Measurements from ENCODE around the gene FAM163B. TPM values are rescaled to one million over a fixed set of nuclear protein-coding genes. Genes with fewer than 3 reads are reported as not detected.
A peak's percentile ranks its signal among the peaks of the same experiment; 100 is the strongest.

Gene FAM163B
- total RNA-seq, 1 experiment from 2014 or later: 2.0 TPM

GRCh38 chr9:133633681-133634080 is 24.5 kb upstream of the FAM163B start:
- CTCF ChIA-PET: interaction anchor here (0.7 to 1.3 kb wide), 7 partner anchors 15 to 109 kb away, joined by 3 to 4 read pairs (median 3); partner anchors contain the start of gene FAM163B
- no peak for ATAC-seq

GRCh38 chr9:133632806-133633680 is 23.9 kb upstream of the FAM163B start:
- H3K4me1 Mint-ChIP-seq: peaks cover 31% of the 10 kb centered on the region
- no peaks in the 10 kb centered on the region for H3K27me3 Mint-ChIP-seq (ENCODE audit: low read depth)
- TF ChIP-seq PREB (CRISPR knock-in tag; IDR thresholded peaks at IDR 0.05; ENCODE audit: borderline replicate concordance) (no peak), ZNF423 (CRISPR knock-in tag; IDR thresholded peaks at IDR 0.05) (peak; percentile 78)
- H3K9me3 Mint-ChIP-seq: no peaks in the 10 kb centered on the region
- ATAC-seq: no peak
- no peak overlapping the region for H3K4me3 Mint-ChIP-seq
- POLR2A ChIA-PET: no interaction called here
- no peaks in the 10 kb centered on the region for H3K36me3 Mint-ChIP-seq
- H3K27ac Mint-ChIP-seq: peak overlapping the region; percentile 65
- DNase-seq (ENCODE audit: low spot score): no peak
- CTCF ChIA-PET: interaction anchor here (0.9 to 1.3 kb wide), 4 partner anchors 30 to 110 kb away, joined by 3 to 4 read pairs (median 3); no protein-coding TSS in a partner anchor

More at GRCh38 chr9:133633681-133634080, 24.5 kb upstream of the FAM163B start:
- Mint-ChIP-seq H3K9me3 (no peaks in the 10 kb centered on the region), H3K27me3 (ENCODE audit: low read depth) (no peaks in the 10 kb centered on the region), H3K4me1 (peaks cover 37% of the 10 kb centered on the region), H3K27ac (peak overlapping the region; percentile 65; the same call in 1 of the 2 replicates), H3K4me3 (no peak overlapping the region), H3K36me3 (no peaks in the 10 kb centered on the region)
- DNase-seq (ENCODE audit: low spot score): no peak
- POLR2A ChIA-PET: no interaction called here
- no peak for TF ChIP-seq MLX (CRISPR knock-in tag; IDR thresholded peaks at IDR 0.05)
- no peak for TF ChIP-seq ESRRA (CRISPR knock-in tag; IDR thresholded peaks at IDR 0.05; ENCODE audit: borderline replicate concordance)
- no peak for TF ChIP-seq HMGXB4 (CRISPR knock-in tag; IDR thresholded peaks at IDR 0.05)
- TF ChIP-seq IRF1 (CRISPR knock-in tag; IDR thresholded peaks at IDR 0.05): no peak
- TF ChIP-seq ZNF317 (CRISPR knock-in tag; IDR thresholded peaks at IDR 0.05; ENCODE audit: borderline replicate concordance, low read depth): no peak
- TF ChIP-seq NR2C2 (CRISPR knock-in tag; IDR thresholded peaks at IDR 0.05): no peak
- TF ChIP-seq PRRX2 (CRISPR knock-in tag; IDR thresholded peaks at IDR 0.05): no peak
- TF ChIP-seq GTF2I (CRISPR knock-in tag; conservative IDR thresholded peaks at IDR 0.05): no peak
- no peak for TF ChIP-seq CREB1 (CRISPR knock-in tag; IDR thresholded peaks at IDR 0.05)

- peaks cover 22% of the 10 kb centered on the region for H3K4me1 Mint-ChIP-seq
- ATAC-seq (no peak), DNase-seq (ENCODE audit: low spot score) (no peak)
- H3K27ac Mint-ChIP-seq: no peak overlapping the region
- POLR2A ChIA-PET: no interaction called here
- peaks cover 6% of the 10 kb centered on the region; the same call in 1 of the 2 replicates for H3K27me3 Mint-ChIP-seq (ENCODE audit: low read depth)
- CTCF ChIA-PET: no interaction called here
- H3K36me3 Mint-ChIP-seq: peaks cover 4% of the 10 kb centered on the region
- no peak overlapping the region for H3K4me3 Mint-ChIP-seq
- peaks cover 14% of the 10 kb centered on the region for H3K9me3 Mint-ChIP-seq
- no peak for TF ChIP-seq NR2C2 (CRISPR knock-in tag; IDR thresholded peaks at IDR 0.05)
- no peak for TF ChIP-seq ATF2 (CRISPR knock-in tag; IDR thresholded peaks at IDR 0.05; ENCODE audit: borderline replicate concordance, low read depth)
- TF ChIP-seq NFATC4 (CRISPR knock-in tag; IDR thresholded peaks at IDR 0.05): no peak
- no peak for TF ChIP-seq ZSCAN18 (CRISPR knock-in tag; IDR thresholded peaks at IDR 0.05)
- TF ChIP-seq IRF2 (CRISPR knock-in tag; IDR thresholded peaks at IDR 0.05; ENCODE audit: borderline replicate concordance, low read depth): no peak
- no peak for TF ChIP-seq SMAD3 (CRISPR knock-in tag; IDR thresholded peaks at IDR 0.05; ENCODE audit: borderline replicate concordance)
- TF ChIP-seq AR (CRISPR knock-in tag; IDR thresholded peaks at IDR 0.05): no peak
- TF ChIP-seq JUN (CRISPR knock-in tag; IDR thresholded peaks at IDR 0.05): no peak
Observed at GRCh38 chr9:133631111-133631510, 21.9 kb upstream of the FAM163B start.

All from WTC11 (cell line).